A549 (cell line): Measurements from ENCODE around the gene ZBTB16. TPM values are rescaled to one million over a fixed set of nuclear protein-coding genes. Genes with fewer than 3 reads are reported as not detected.

Experiments
- ATAC-seq, 2 experiments: fragments of 200-7000 bp in 1 of 2; fragments of >200 bp in 1 of 2; cut with Nextera tagmentation in 1 of 2; cut with Tn5 transposase in 1 of 2; 3 replicates each; pipeline versions ENCODE4 v1.8.0 to v1.9.1; 2018 to 2020; ENCODE audit warnings: mild to moderate bottlenecking in 1 of 2, moderate library complexity in 1 of 2
- CTCF ChIA-PET: fragments of 300-600 bp; sonication (Branson Sonifier 250); formaldehyde crosslinking; extraction: SDS; loops from one replicate; lab custom pipeline; 2021; ENCODE audit warnings: antibody characterized with exemption, inconsistent platforms; lab: Yijun Ruan, JAX
- POLR2A ChIA-PET: fragments of 350-600 bp; formaldehyde crosslinking; extraction: SDS; loops from one replicate; lab custom pipeline; 2021; ENCODE audit warnings: antibody characterized with exemption, inconsistent platforms; lab: Yijun Ruan, JAX
- DNase-seq, 2 experiments: peaks; one replicate each; pipeline versions ENCODE4 v3.0.0 to v3.0.0-alpha.2; 2011 to 2016; ENCODE audit warnings: low read depth in 1 of 2, low spot score in 1 of 2
- FAIRE-seq: peaks from 2 replicates; lab custom pipeline; 2011; peaks lifted over from hg19 to GRCh38; lab: Jason Lieb, UNC
- H3K27ac ChIP-seq, 2 experiments: fragments of >200 bp; sonication (Bioruptor Twin); formaldehyde crosslinking; 3 replicates each; pipeline ENCODE4 v1.5.1; 2016 to 2017
- H3K4me1 ChIP-seq: fragments of >200 bp; sonication (Bioruptor Twin); formaldehyde crosslinking; 3 replicates; pipeline ENCODE4 v1.6.1; 2016
- H3K4me2 ChIP-seq: fragments of >200 bp; sonication (Bioruptor Twin); formaldehyde crosslinking; 3 replicates; pipeline ENCODE4 v1.6.1; 2016
- H3K4me3 ChIP-seq: fragments of >200 bp; sonication (Bioruptor Twin); formaldehyde crosslinking; 3 replicates; pipeline ENCODE4 v1.5.1; 2016
- H3K9me3 ChIP-seq: fragments of >200 bp; sonication (Bioruptor Twin); formaldehyde crosslinking; 3 replicates; pipeline ENCODE4 v1.6.1; 2016
- CEBPB ChIP-seq, 2 experiments: fragments of >200 bp in 1 of 2; sonication (Bioruptor Twin) in 1 of 2; formaldehyde crosslinking in 1 of 2; IDR thresholded peaks; 2 replicates each; pipeline ENCODE4 v1.6.1; 2012 to 2016
- EHMT2 ChIP-seq: fragments of 200-600 bp; sonication (generic); IDR thresholded peaks from 2 replicates; pipeline ENCODE4 v1.6.1; 2016; ENCODE audit warnings: antibody characterized with exemption, low read depth, mild to moderate bottlenecking, moderate library complexity
- EP300 ChIP-seq, 2 experiments: fragments of >200 bp; sonication (Bioruptor Twin); formaldehyde crosslinking; IDR thresholded peaks; 2 replicates in 1 of 2; 3 replicates in 1 of 2; pipeline ENCODE4 v1.6.1; 2016 to 2017
- ESRRA ChIP-seq: fragments of 150-350 bp; IDR thresholded peaks from 2 replicates; pipeline ENCODE4 v1.6.1; 2014; ENCODE audit warnings: mild to moderate bottlenecking, low read length, borderline replicate concordance
- FOSB ChIP-seq: fragments of 250-450 bp; sonication (Bioruptor Pico); IDR thresholded peaks from 2 replicates; pipeline ENCODE4 v1.5.0; 2020; ENCODE audit warnings: mild to moderate bottlenecking, moderate library complexity
- FOSL2 ChIP-seq, 2 experiments: fragments of 450-650 bp in 1 of 2; fragments of >200 bp in 1 of 2; sonication (Bioruptor Twin) in 1 of 2; formaldehyde crosslinking; IDR thresholded peaks; 2 replicates each; pipeline versions ENCODE4 v1.5.0 to v1.6.1; 2016 to 2020; ENCODE audit warnings: mild to moderate bottlenecking in 1 of 2, moderate library complexity in 1 of 2
- GATA3 ChIP-seq: IDR thresholded peaks from 2 replicates; pipeline ENCODE4 v1.6.1; 2012; ENCODE audit warnings: borderline replicate concordance
- HDAC2 ChIP-seq: fragments of 200-600 bp; sonication (generic); IDR thresholded peaks from 2 replicates; pipeline ENCODE4 v1.6.1; 2016
- HEYL ChIP-seq: fragments of 250-450 bp; sonication (Bioruptor Pico); IDR thresholded peaks from 2 replicates; pipeline ENCODE4 v1.8.0; 2021; ENCODE audit warnings: mild to moderate bottlenecking, moderate library complexity
- HOXB13 ChIP-seq: fragments of 250-450 bp; sonication (Bioruptor Pico); IDR thresholded peaks from 2 replicates; pipeline ENCODE4 v1.5.0; 2020; ENCODE audit warnings: low read depth, mild to moderate bottlenecking, moderate library complexity
- JUN ChIP-seq, 2 experiments: fragments of >200 bp; sonication (Bioruptor Twin); formaldehyde crosslinking; IDR thresholded peaks; 2 replicates in 1 of 2; 3 replicates in 1 of 2; pipeline ENCODE4 v1.6.1; 2016 to 2017
- JUNB ChIP-seq: fragments of >200 bp; sonication (Bioruptor Twin); formaldehyde crosslinking; IDR thresholded peaks from 2 replicates; pipeline ENCODE4 v1.6.1; 2016
- KDM1A ChIP-seq: fragments of 200-600 bp; sonication (generic); IDR thresholded peaks from 2 replicates; pipeline ENCODE4 v1.6.1; 2016; ENCODE audit warnings: low read depth, mild to moderate bottlenecking
- MAFK ChIP-seq: fragments of 450-650 bp; IDR thresholded peaks from 2 replicates; pipeline ENCODE4 v1.6.1; 2014; ENCODE audit not compliant: partially characterized antibody
- MAZ ChIP-seq: fragments of 150-350 bp; IDR thresholded peaks from 2 replicates; pipeline ENCODE4 v1.6.1; 2014; ENCODE audit warnings: antibody characterized with exemption, low read depth, low read length, borderline replicate concordance
- NFE2L2 ChIP-seq: fragments of 150-350 bp; conservative IDR thresholded peaks from 2 replicates; pipeline ENCODE4 v1.6.1; 2014; ENCODE audit warnings: low read length
- PHF8 ChIP-seq: fragments of 200-600 bp; sonication (generic); IDR thresholded peaks from 2 replicates; pipeline ENCODE4 v1.6.1; 2016; ENCODE audit warnings: low read depth, mild to moderate bottlenecking, antibody characterized with exemption, moderate library complexity, borderline replicate concordance
- REST ChIP-seq: fragments of 200-600 bp; sonication (generic); IDR thresholded peaks from 2 replicates; pipeline ENCODE4 v1.6.1; 2016; ENCODE audit warnings: antibody characterized with exemption, mild to moderate bottlenecking, moderate library complexity
- ZNF302 ChIP-seq: fragments of 250-450 bp; sonication (Bioruptor Pico); IDR thresholded peaks from 2 replicates; pipeline ENCODE4 v1.9.0; 2021; ENCODE audit warnings: inconsistent platforms, mild to moderate bottlenecking, moderate library complexity
- WGBS: methylation state at CpG from one replicate; pipeline ENCODE4 v1.1.6; 2017; ENCODE audit errors: missing lambda C conversion rate; 5-methylcytosine and 5-hydroxymethylcytosine counted together
- polyA plus RNA-seq, 4 experiments: library from polyadenylated mRNA; depleted of rRNA in 3 of 4; stranded (reverse); fragments of >200 nt; fragmentation: RNase III in 1 of 4; extraction: RNeasy Plus Mini Kit Qiagen cat#74134 plus additional on column Dnase treatment in 1 of 4; gene quantifications; 2 replicates in 3 of 4; 3 replicates in 1 of 4; pipeline ENCODE4 v1.2.3, GENCODE V29; 2011 to 2017
- TF ChIP-seq, protein P1 (sequence below): fragments of 150-350 bp; IDR thresholded peaks from 2 replicates; pipeline ENCODE4 v1.6.1; 2014; ENCODE audit warnings: low read depth, mild to moderate bottlenecking, low read length

ZBTB16 gene
- polyA plus RNA-seq, 2 of the 4 experiments (the other 2 are of a cell fraction) = not detected

- CTCF ChIA-PET = no interaction called here
- Histone ChIP-seq H3K4me2 (no peak overlapping the region), H3K9me3 (no peaks in the 10 kb centered on the region), H3K4me1 (peaks cover 8% of the 10 kb centered on the region; the same call in 1 of the 3 replicates), H3K27ac (no peak overlapping the region), H3K4me3 (no peak overlapping the region)
- ATAC-seq = no peak
- no peak for DNase-seq
- TF ChIP-seq HOXB13 (CRISPR knock-in tag) (no peak), MAZ (no peak), JUNB (no peak), JUN (IDR thresholded peaks at IDR 0.05) (no peak), PHF8 (no peak)
- WGBS = 69% methylated on average over 11 of the region's 26 CpGs
- FAIRE-seq = no peak
- POLR2A ChIA-PET = no interaction called here
Observed at GRCh38 chr11:114063149-114063828, 3.8 kb downstream of the ZBTB16 start.

DNA sequence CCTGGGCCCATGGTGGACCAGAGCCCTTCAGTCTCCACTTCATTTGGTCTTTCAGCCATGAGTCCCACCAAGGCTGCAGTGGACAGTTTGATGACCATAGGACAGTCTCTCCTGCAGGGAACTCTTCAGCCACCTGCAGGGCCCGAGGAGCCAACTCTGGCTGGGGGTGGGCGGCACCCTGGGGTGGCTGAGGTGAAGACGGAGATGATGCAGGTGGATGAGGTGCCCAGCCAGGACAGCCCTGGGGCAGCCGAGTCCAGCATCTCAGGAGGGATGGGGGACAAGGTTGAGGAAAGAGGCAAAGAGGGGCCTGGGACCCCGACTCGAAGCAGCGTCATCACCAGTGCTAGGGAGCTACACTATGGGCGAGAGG lies 4.3 kb downstream of the ZBTB16 start:
- DNase-seq = no peak
- 26% methylated on average over 3 of the region's 8 CpGs for WGBS

DNA sequence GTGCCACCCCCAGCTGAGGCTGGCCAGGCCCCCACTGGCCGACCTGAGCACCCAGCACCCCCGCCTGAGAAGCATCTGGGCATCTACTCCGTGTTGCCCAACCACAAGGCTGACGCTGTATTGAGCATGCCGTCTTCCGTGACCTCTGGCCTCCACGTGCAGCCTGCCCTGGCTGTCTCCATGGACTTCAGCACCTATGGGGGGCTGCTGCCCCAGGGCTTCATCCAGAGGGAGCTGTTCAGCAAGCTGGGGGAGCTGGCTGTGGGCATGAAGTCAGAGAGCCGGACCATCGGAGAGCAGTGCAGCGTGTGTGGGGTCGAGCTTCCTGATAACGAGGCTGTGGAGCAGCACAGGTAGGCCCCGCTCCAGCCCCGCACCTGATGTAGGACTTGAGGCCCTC lies 4.7 kb downstream of the ZBTB16 start:
- WGBS = 56% methylated on average over 10 of the region's 14 CpGs
- no peak overlapping the region for H3K4me2 ChIP-seq
- POLR2A ChIA-PET = no interaction called here
- FAIRE-seq (no peak), DNase-seq (no peak), ATAC-seq (no peak)
- H3K27ac ChIP-seq = no peak overlapping the region
- CTCF ChIA-PET = interaction anchor here (2.5 kb wide), 1 partner anchor 197 kb away, joined by 11 read pairs; no protein-coding TSS in a partner anchor
- TF ChIP-seq EP300 (IDR thresholded peaks at IDR 0.05) (no peak), KDM1A (no peak), MAFK (no peak)
- no peak overlapping the region for H3K4me3 ChIP-seq
- peaks cover 8% of the 10 kb centered on the region; the same call in 1 of the 3 replicates for H3K4me1 ChIP-seq
- H3K9me3 ChIP-seq = no peaks in the 10 kb centered on the region

More for the DNA sequence above, 4.3 kb downstream of the ZBTB16 start:
- no peak for TF ChIP-seq ZNF302 (CRISPR knock-in tag)
- TF ChIP-seq ESRRA = no peak
- TF ChIP-seq HDAC2 = no peak
- no peak for TF ChIP-seq FOSB
- no peak for TF ChIP-seq HEYL (CRISPR knock-in tag)
- TF ChIP-seq NFE2L2 = no peak
- no peak for TF ChIP-seq HOXB13 (CRISPR knock-in tag)
- no peak for TF ChIP-seq GATA3
- TF ChIP-seq PHF8 = no peak
- TF ChIP-seq EHMT2 = no peak
- TF ChIP-seq, protein P1, sequence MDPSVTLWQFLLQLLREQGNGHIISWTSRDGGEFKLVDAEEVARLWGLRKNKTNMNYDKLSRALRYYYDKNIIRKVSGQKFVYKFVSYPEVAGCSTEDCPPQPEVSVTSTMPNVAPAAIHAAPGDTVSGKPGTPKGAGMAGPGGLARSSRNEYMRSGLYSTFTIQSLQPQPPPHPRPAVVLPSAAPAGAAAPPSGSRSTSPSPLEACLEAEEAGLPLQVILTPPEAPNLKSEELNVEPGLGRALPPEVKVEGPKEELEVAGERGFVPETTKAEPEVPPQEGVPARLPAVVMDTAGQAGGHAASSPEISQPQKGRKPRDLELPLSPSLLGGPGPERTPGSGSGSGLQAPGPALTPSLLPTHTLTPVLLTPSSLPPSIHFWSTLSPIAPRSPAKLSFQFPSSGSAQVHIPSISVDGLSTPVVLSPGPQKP = no peak
- TF ChIP-seq CEBPB (IDR thresholded peaks at IDR 0.05) = no peak
- no peak for TF ChIP-seq FOSL2 (IDR thresholded peaks at IDR 0.05)
- TF ChIP-seq FOSL2 (CRISPR knock-in tag; IDR thresholded peaks at IDR 0.05) = no peak
- no peak for TF ChIP-seq REST
- ChIA-PET POLR2A (no interaction called here), CTCF (interaction anchor here (2.5 kb wide), 1 partner anchor 197 kb away, joined by 11 read pairs; no protein-coding TSS in a partner anchor)
- Histone ChIP-seq H3K4me3 (no peak overlapping the region), H3K4me2 (no peak overlapping the region), H3K27ac (no peak overlapping the region), H3K9me3 (no peaks in the 10 kb centered on the region), H3K4me1 (peaks cover 8% of the 10 kb centered on the region; the same call in 1 of the 3 replicates)
- FAIRE-seq (no peak), ATAC-seq (no peak)
